ENCODE measurements around the gene KRTAP26-1. TPM values are rescaled to one million over a fixed set of nuclear protein-coding genes. Genes with fewer than 3 reads are reported as not detected.
A peak's percentile ranks its signal among the peaks of the same experiment; 100 is the strongest.

KRTAP26-1 gene
- total RNA-seq, 6 donors from 2014 or later, result not detected

GRCh38 chr21:30348506-30348905 lies 28.4 kb upstream of the KRTAP26-1 start, which contains the start of gene KRTAP23-1:
KRTAP23-1 (minus strand) TSS chr21:30348606; CDS start chr21:30348606, 0 bp downstream.
- Histone ChIP-seq H3K9me3 (no peaks in the 10 kb centered on the region), H3K27ac (no peak within 1 kb of the TSS), H3K4me3 (no peak within 1 kb of the TSS), H3K27me3 (no peaks in the 10 kb centered on the region), H3K36me3 (no peaks in the 10 kb centered on the region), H3K4me1 (no peaks in the 10 kb centered on the region)
- no peak for TF ChIP-seq POLR2A (IDR thresholded peaks at IDR 0.05)
- no peak for TF ChIP-seq POLR2AphosphoS5 (IDR thresholded peaks at IDR 0.05)
- TF ChIP-seq EP300 (IDR thresholded peaks at IDR 0.05), result no peak
- no peak for TF ChIP-seq CTCF (IDR thresholded peaks at IDR 0.05)
- 79 to 90% methylated on average over 4 of the region's 4 CpGs for WGBS, 2 donors
- ATAC-seq (ENCODE audit: low FRiP score in 2 of 2) (no peak), DNase-seq (no peak)

GRCh38 chr21:30345014-30345413 lies 24.9 kb upstream of the KRTAP26-1 start:
- ATAC-seq (ENCODE audit: low FRiP score in 2 of 2) (no peak), DNase-seq (no peak)
- H3K36me3 ChIP-seq, result no peaks in the 10 kb centered on the region
- no peak for TF ChIP-seq POLR2A (IDR thresholded peaks at IDR 0.05)
- no peak for TF ChIP-seq EP300 (IDR thresholded peaks at IDR 0.05)
- TF ChIP-seq CTCF (IDR thresholded peaks at IDR 0.05), result no peak
- TF ChIP-seq POLR2AphosphoS5 (IDR thresholded peaks at IDR 0.05), result no peak
- WGBS, 2 donors, result 64 to 74% methylated on average over 2 of the region's 2 CpGs
- no peaks in the 10 kb centered on the region for H3K27me3 ChIP-seq
- no peak overlapping the region for H3K4me3 ChIP-seq
- no peaks in the 10 kb centered on the region for H3K4me1 ChIP-seq
- H3K9me3 ChIP-seq, result no peaks in the 10 kb centered on the region
- H3K27ac ChIP-seq, result no peak overlapping the region

- no peak for TF ChIP-seq POLR2A (IDR thresholded peaks at IDR 0.05)
- TF ChIP-seq CTCF (IDR thresholded peaks at IDR 0.05), result peak; percentile 39 to 84 (median 75)
- no peaks in the 10 kb centered on the region for H3K27me3 ChIP-seq
- H3K27ac ChIP-seq, result no peak overlapping the region
- WGBS, 2 donors, result 91 to 95% methylated on average over 2 of the region's 2 CpGs
- no peak overlapping the region for H3K4me3 ChIP-seq
- no peaks in the 10 kb centered on the region for H3K36me3 ChIP-seq
- ATAC-seq (ENCODE audit: low FRiP score in 2 of 2) (peak in 1 of 2 donors; percentile 43), DNase-seq (no peak)
- no peaks in the 10 kb centered on the region for H3K4me1 ChIP-seq
- H3K9me3 ChIP-seq, result no peaks in the 10 kb centered on the region
These were observed 20.8 kb upstream of the KRTAP26-1 start for GRCh38 chr21:30340714-30341573.

- TF ChIP-seq CTCF (IDR thresholded peaks at IDR 0.05), result no peak
- TF ChIP-seq POLR2A (IDR thresholded peaks at IDR 0.05), result no peak
- no peak for TF ChIP-seq POLR2AphosphoS5 (IDR thresholded peaks at IDR 0.05)
- TF ChIP-seq EP300 (IDR thresholded peaks at IDR 0.05), result no peak
- H3K27ac ChIP-seq, result no peak overlapping the region
- no peak for DNase-seq
These were observed 18.6 kb upstream of the KRTAP26-1 start for GRCh38 chr21:30338717-30339116.

GRCh38 chr21:30337772-30338171 lies 17.7 kb upstream of the KRTAP26-1 start:
- no peak for ATAC-seq (ENCODE audit: low FRiP score in 2 of 2)
- H3K27ac ChIP-seq, result no peak overlapping the region

More at GRCh38 chr21:30338717-30339116, 18.6 kb upstream of the KRTAP26-1 start:
- no peaks in the 10 kb centered on the region for H3K4me1 ChIP-seq
- no peak overlapping the region for H3K4me3 ChIP-seq
- H3K36me3 ChIP-seq, result no peaks in the 10 kb centered on the region
- WGBS, 2 donors, result 82 to 84% methylated on average over 4 of the region's 4 CpGs
- no peak for ATAC-seq (ENCODE audit: low FRiP score in 2 of 2)
- no peaks in the 10 kb centered on the region for H3K27me3 ChIP-seq
- H3K9me3 ChIP-seq, result no peaks in the 10 kb centered on the region

More at GRCh38 chr21:30337772-30338171, 17.7 kb upstream of the KRTAP26-1 start:
- TF ChIP-seq POLR2AphosphoS5 (IDR thresholded peaks at IDR 0.05) (no peak), CTCF (IDR thresholded peaks at IDR 0.05) (no peak), EP300 (IDR thresholded peaks at IDR 0.05) (no peak), POLR2A (IDR thresholded peaks at IDR 0.05) (no peak)
- H3K9me3 ChIP-seq, result no peaks in the 10 kb centered on the region
- H3K4me3 ChIP-seq, result no peak overlapping the region
- no peaks in the 10 kb centered on the region for H3K27me3 ChIP-seq
- no peaks in the 10 kb centered on the region for H3K36me3 ChIP-seq
- no peaks in the 10 kb centered on the region for H3K4me1 ChIP-seq
- no peak for DNase-seq

Measured in upper lobe of left lung (tissue), 6 donors.